Measurements from ENCODE around the gene MYH10. TPM values are rescaled to one million over a fixed set of nuclear protein-coding genes. Genes with fewer than 3 reads are reported as not detected.
A peak's percentile ranks its signal among the peaks of the same experiment; 100 is the strongest.

The MYH10 gene
- total and polyA plus RNA-seq, 12 donors = 10.3 to 61.0 (median 36.2) TPM

GRCh38 chr17:8502126-8502525 lies 128.4 kb downstream of the MYH10 start:
- 72 to 73% methylated on average over 6 of the region's 6 CpGs for WGBS, 2 donors
- no peak for TF ChIP-seq CTCF (IDR thresholded peaks at IDR 0.05)
- H3K9me3 ChIP-seq = no peaks in the 10 kb centered on the region
- H3K27ac ChIP-seq = peak overlapping the region in 1 of 10 donors; percentile 67
- H3K4me3 ChIP-seq = no peak overlapping the region
- peak in 2 of 8 donors; percentile 18 for ATAC-seq
- H3K4me1 ChIP-seq = peaks cover 0 to 14% (median 5%) of the 10 kb centered on the region in 9 donors
- H3K36me3 ChIP-seq = peaks cover 0 to 94% (median 39%) of the 10 kb centered on the region in 9 donors
- H3K27me3 ChIP-seq = no peaks in the 10 kb centered on the region
- intact Hi-C loops (cut with DNase I) = no loop called here
- DNase-seq = no peak

GRCh38 chr17:8500609-8501008 lies 129.9 kb downstream of the MYH10 start:
- TF ChIP-seq CTCF (IDR thresholded peaks at IDR 0.05) = no peak
- ATAC-seq = no peak
- no peak for DNase-seq
- 88 to 91% methylated on average over 8 of the region's 8 CpGs for WGBS, 2 donors
- H3K27ac ChIP-seq = no peak overlapping the region
- H3K4me1 ChIP-seq = peaks cover 0 to 14% (median 5%) of the 10 kb centered on the region in 9 donors
- no peak overlapping the region for H3K4me3 ChIP-seq
- no peaks in the 10 kb centered on the region for H3K27me3 ChIP-seq
- H3K36me3 ChIP-seq = peaks cover 0 to 94% (median 39%) of the 10 kb centered on the region in 9 donors
- no peaks in the 10 kb centered on the region for H3K9me3 ChIP-seq
- intact Hi-C loops (cut with DNase I) = no loop called here

GRCh38 chr17:8499614-8500013 lies 130.9 kb downstream of the MYH10 start:
- Histone ChIP-seq H3K27ac (no peak overlapping the region), H3K27me3 (no peaks in the 10 kb centered on the region), H3K4me3 (no peak overlapping the region), H3K4me1 (peaks cover 0 to 14% (median 5%) of the 10 kb centered on the region in 9 donors), H3K36me3 (peaks cover 0 to 94% (median 49%) of the 10 kb centered on the region in 9 donors), H3K9me3 (no peaks in the 10 kb centered on the region)
- WGBS, 2 donors = 72 to 75% methylated on average over 5 of the region's 5 CpGs
- no peak for TF ChIP-seq CTCF (IDR thresholded peaks at IDR 0.05)
- no peak for DNase-seq
- intact Hi-C loops (cut with DNase I) = no loop called here
- no peak for ATAC-seq

GRCh38 chr17:8499171-8499570 lies 131.4 kb downstream of the MYH10 start:
- no peak for ATAC-seq
- 95% methylated on average over 9 of the region's 9 CpGs for WGBS, 2 donors
- TF ChIP-seq CTCF (IDR thresholded peaks at IDR 0.05) = no peak

More at GRCh38 chr17:8499171-8499570, 131.4 kb downstream of the MYH10 start:
- Histone ChIP-seq H3K4me1 (peaks cover 0 to 14% (median 5%) of the 10 kb centered on the region in 9 donors), H3K36me3 (peaks cover 0 to 94% (median 52%) of the 10 kb centered on the region in 9 donors), H3K27ac (no peak overlapping the region), H3K4me3 (no peak overlapping the region), H3K27me3 (no peaks in the 10 kb centered on the region), H3K9me3 (no peaks in the 10 kb centered on the region)
- DNase-seq = no peak
- intact Hi-C loops (cut with DNase I) = no loop called here
